Endodermal cell (in vitro differentiated cells): Measurements from ENCODE around the gene ARHGEF11. TPM values are rescaled to one million over a fixed set of nuclear protein-coding genes. Genes with fewer than 3 reads are reported as not detected.

Source experiments
- DNase-seq: peaks from one replicate; pipeline ENCODE4 v3.0.0-alpha.2; 2017
- H3K27ac ChIP-seq: 2 replicates; pipeline ENCODE4 v1.5.1; 2013; ENCODE audit warnings: mild to moderate bottlenecking, low read depth, low read length, moderate library complexity
- H3K27me3 ChIP-seq: 2 replicates; pipeline ENCODE4 v1.6.1; 2013; ENCODE audit warnings: mild to moderate bottlenecking, low read length, moderate library complexity; ENCODE audit not compliant: insufficient read depth, control insufficient read depth, poor library complexity, severe bottlenecking
- H3K36me3 ChIP-seq: 2 replicates; pipeline ENCODE4 v1.7.0; 2013; ENCODE audit warnings: mild to moderate bottlenecking, low read length, moderate library complexity; ENCODE audit not compliant: control insufficient read depth, insufficient read depth
- H3K4me1 ChIP-seq: one replicate; pipeline ENCODE4 v1.7.0; 2013; ENCODE audit warnings: low read length; ENCODE audit not compliant: control insufficient read depth, insufficient read depth
- H3K4me3 ChIP-seq: 2 replicates; pipeline ENCODE4 v1.5.1; 2013; ENCODE audit warnings: mild to moderate bottlenecking, low read length, moderate library complexity
- H3K9ac ChIP-seq: 2 replicates; pipeline ENCODE4 v1.6.1; 2013; ENCODE audit warnings: mild to moderate bottlenecking, low read length, moderate library complexity; ENCODE audit not compliant: poor library complexity, severe bottlenecking; ENCODE audit errors: extremely low read depth
- H3K9me3 ChIP-seq: 2 replicates; pipeline ENCODE4 v1.6.1; 2013; ENCODE audit warnings: mild to moderate bottlenecking, low read length, moderate library complexity; ENCODE audit not compliant: control insufficient read depth
- H3K27ac Mint-ChIP-seq: 2 replicates; pipeline ENCODE4 v1.8.0; 2020; ENCODE audit warnings: mixed read lengths
- H3K27me3 Mint-ChIP-seq: 2 replicates; pipeline ENCODE4 v1.8.0; 2021; ENCODE audit warnings: mild to moderate bottlenecking, mixed read lengths; ENCODE audit not compliant: insufficient read depth
- H3K36me3 Mint-ChIP-seq: 2 replicates; pipeline ENCODE4 v1.8.0; 2020; ENCODE audit warnings: low read depth, mixed read lengths
- H3K4me1 Mint-ChIP-seq: 2 replicates; pipeline ENCODE4 v1.8.0; 2020; ENCODE audit warnings: mixed read lengths
- H3K4me3 Mint-ChIP-seq: 2 replicates; pipeline ENCODE4 v1.8.0; 2020; ENCODE audit warnings: mild to moderate bottlenecking, moderate library complexity, mixed read lengths
- H3K9me3 Mint-ChIP-seq: 2 replicates; pipeline ENCODE4 v1.8.0; 2020; ENCODE audit warnings: mild to moderate bottlenecking, mixed read lengths
- WGBS, 2 experiments: methylation state at CpG; one replicate each; pipeline versions ENCODE4 v1.1.5 to v1.1.7; 2013; ENCODE audit warnings: missing lambda C conversion rate in 2 of 2, mixed read lengths in 1 of 2; ENCODE audit not compliant: insufficient coverage in 1 of 2, insufficient read length in 1 of 2; 5-methylcytosine and 5-hydroxymethylcytosine counted together
- total RNA-seq, 2 donors: library from RNA; stranded (reverse); fragmentation: NEBNext Ultra II Directional in 1 of 2; extraction: Animal tissue kit (Norgen Biotek cat#: 25700) in 1 of 2; gene quantifications; 2 replicates in 1 of 2; 3 replicates in 1 of 2; pipeline ENCODE4 v1.2.1, GENCODE V29; 2021
- TF ChIP-seq, protein P1 (sequence below): fragments of 200-600 bp; sonication (generic); conservative IDR thresholded peaks from 2 replicates; pipeline ENCODE4 v1.5.0; 2021; ENCODE audit warnings: antibody characterized with exemption, mild to moderate bottlenecking

The ARHGEF11 gene
- total RNA-seq, 2 donors from 2014 or later = 54.2 to 56.5 TPM

- no peak overlapping the region for H3K27ac Mint-ChIP-seq
- no peak overlapping the region for H3K4me3 Mint-ChIP-seq
- Histone ChIP-seq H3K27ac (no peak overlapping the region), H3K4me1 (peaks cover 7% of the 10 kb centered on the region), H3K9ac (no peak overlapping the region), H3K9me3 (peaks cover 5% of the 10 kb centered on the region), H3K27me3 (no peaks in the 10 kb centered on the region), H3K36me3 (peaks cover 8% of the 10 kb centered on the region), H3K4me3 (no peak overlapping the region)
- H3K4me1 Mint-ChIP-seq = peaks cover 42% of the 10 kb centered on the region
- 71 to 77% methylated on average over 5 of the region's 5 CpGs for WGBS, 2 experiments
- TF ChIP-seq, protein P1, sequence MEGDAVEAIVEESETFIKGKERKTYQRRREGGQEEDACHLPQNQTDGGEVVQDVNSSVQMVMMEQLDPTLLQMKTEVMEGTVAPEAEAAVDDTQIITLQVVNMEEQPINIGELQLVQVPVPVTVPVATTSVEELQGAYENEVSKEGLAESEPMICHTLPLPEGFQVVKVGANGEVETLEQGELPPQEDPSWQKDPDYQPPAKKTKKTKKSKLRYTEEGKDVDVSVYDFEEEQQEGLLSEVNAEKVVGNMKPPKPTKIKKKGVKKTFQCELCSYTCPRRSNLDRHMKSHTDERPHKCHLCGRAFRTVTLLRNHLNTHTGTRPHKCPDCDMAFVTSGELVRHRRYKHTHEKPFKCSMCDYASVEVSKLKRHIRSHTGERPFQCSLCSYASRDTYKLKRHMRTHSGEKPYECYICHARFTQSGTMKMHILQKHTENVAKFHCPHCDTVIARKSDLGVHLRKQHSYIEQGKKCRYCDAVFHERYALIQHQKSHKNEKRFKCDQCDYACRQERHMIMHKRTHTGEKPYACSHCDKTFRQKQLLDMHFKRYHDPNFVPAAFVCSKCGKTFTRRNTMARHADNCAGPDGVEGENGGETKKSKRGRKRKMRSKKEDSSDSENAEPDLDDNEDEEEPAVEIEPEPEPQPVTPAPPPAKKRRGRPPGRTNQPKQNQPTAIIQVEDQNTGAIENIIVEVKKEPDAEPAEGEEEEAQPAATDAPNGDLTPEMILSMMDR = no peak
- no peaks in the 10 kb centered on the region for H3K27me3 Mint-ChIP-seq
- H3K36me3 Mint-ChIP-seq = no peaks in the 10 kb centered on the region
- H3K9me3 Mint-ChIP-seq = no peaks in the 10 kb centered on the region
- DNase-seq = no peak
Measured at GRCh38 chr1:157007306-157007705, 38.2 kb downstream of the ARHGEF11 start.

GRCh38 chr1:157006676-157007075 lies 38.9 kb downstream of the ARHGEF11 start:
- no peaks in the 10 kb centered on the region for H3K9me3 Mint-ChIP-seq
- 97% methylated on average over 2 of the region's 2 CpGs; no CpG with 5 or more reads in 1 of the 2 experiments for WGBS, 2 experiments
- H3K4me1 ChIP-seq = peaks cover 7% of the 10 kb centered on the region
- no peak overlapping the region for H3K27ac Mint-ChIP-seq
- H3K4me3 ChIP-seq = no peak overlapping the region
- no peak overlapping the region for H3K27ac ChIP-seq
- TF ChIP-seq, protein P1 = no peak
- no peaks in the 10 kb centered on the region for H3K36me3 Mint-ChIP-seq
- H3K4me3 Mint-ChIP-seq = no peak overlapping the region
- H3K9ac ChIP-seq = no peak overlapping the region
- H3K36me3 ChIP-seq = peaks cover 6% of the 10 kb centered on the region
- H3K4me1 Mint-ChIP-seq = peaks cover 42% of the 10 kb centered on the region
- no peaks in the 10 kb centered on the region for H3K27me3 ChIP-seq
- no peak for DNase-seq
- peaks cover under 1% of the 10 kb centered on the region for H3K9me3 ChIP-seq
- no peaks in the 10 kb centered on the region for H3K27me3 Mint-ChIP-seq

DNA sequence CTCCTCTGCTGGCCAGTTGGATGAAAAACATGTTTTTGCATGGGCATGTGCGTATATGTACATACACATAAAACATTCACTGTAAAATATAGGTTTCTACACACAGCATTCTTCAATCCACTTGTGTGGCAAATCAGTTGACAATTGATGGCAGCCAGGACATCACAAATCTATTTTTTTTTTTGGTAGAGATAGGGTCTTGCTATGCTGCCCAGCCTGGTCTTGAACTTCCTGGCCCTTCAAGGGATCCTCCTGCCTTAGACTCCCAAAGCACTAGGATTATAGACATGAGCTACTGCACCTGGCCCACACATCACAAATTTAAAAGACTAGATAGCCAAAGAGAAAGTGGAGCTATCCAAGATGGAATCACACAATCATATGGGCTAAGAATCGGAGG lies 39.6 kb downstream of the ARHGEF11 start:
- no peaks in the 10 kb centered on the region for H3K27me3 ChIP-seq
- H3K9me3 ChIP-seq = no peaks in the 10 kb centered on the region
- no peak overlapping the region for H3K27ac Mint-ChIP-seq
- peaks cover 42% of the 10 kb centered on the region for H3K4me1 Mint-ChIP-seq
- no peak for DNase-seq
- no peaks in the 10 kb centered on the region for H3K27me3 Mint-ChIP-seq
- TF ChIP-seq, protein P1 = no peak
- no peaks in the 10 kb centered on the region for H3K36me3 Mint-ChIP-seq
- H3K27ac ChIP-seq = no peak overlapping the region
- no peak overlapping the region for H3K4me3 ChIP-seq
- H3K9me3 Mint-ChIP-seq = no peaks in the 10 kb centered on the region
- H3K9ac ChIP-seq = no peak overlapping the region
- peaks cover 5% of the 10 kb centered on the region for H3K36me3 ChIP-seq
- WGBS, 2 experiments = 74 to 100% methylated on average over 1 to 2 of the region's 2 CpGs
- peaks cover 7% of the 10 kb centered on the region for H3K4me1 ChIP-seq
- H3K4me3 Mint-ChIP-seq = no peak overlapping the region
